T-helper 9 cell (primary cell): ENCODE results near the gene NAAA.
"Not testable (repeated sequence)": the region's sequence is repeated elsewhere in the genome, so short reads cannot be mapped to it uniquely, and the experiment has no call there.

ENCODE experiments used
- DNase-seq: peaks from one replicate; pipeline ENCODE4 v3.0.0-alpha.2; 2020

Gene NAAA

DNA sequence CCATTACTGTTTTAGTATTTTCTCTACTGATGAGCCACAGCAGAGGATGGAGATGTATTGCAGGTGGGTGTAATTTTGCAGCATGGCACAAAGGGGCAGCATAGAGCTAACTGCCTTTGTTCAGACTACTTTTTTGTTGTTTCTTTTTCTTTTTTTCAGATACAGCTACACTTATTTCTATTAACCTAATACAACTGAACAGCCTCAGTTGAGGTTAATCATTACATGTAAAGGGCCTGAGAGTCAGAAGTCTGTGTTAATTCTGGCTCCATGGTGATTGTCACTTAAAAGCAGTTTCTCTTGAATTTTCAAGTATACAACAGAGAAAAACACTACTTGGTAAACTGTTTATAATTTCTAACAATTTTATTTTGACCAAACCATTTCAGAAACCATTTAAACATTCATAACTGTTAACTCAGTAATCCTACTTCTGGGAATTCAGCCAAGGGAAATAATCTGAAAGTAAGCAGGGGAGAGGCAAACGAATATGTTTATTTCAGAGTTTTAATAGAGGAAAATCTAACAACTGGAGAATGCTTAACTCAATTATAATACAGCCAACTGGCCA, 24.6 kb downstream of the NAAA start:
- no peak for DNase-seq

DNA sequence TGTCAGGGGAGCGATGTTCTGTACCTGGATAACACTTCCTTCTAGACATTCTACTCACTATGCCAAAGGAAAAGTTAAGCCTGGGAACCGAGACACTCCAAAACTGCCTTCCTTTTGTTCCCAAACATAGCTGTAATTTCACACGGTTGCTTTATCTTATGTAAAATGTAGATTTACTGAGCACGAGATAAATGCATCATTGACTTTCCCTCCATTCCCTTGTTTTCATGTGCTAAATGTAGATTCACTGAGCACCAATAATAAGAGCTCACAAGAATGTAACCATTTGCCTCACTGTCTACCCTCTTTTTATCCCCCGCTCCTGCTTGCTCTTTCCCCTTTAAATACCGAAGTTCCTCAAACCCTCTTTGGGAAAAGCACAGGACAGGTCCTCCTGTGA, 27.8 kb downstream of the NAAA start:
- DNase-seq: no peak

DNA sequence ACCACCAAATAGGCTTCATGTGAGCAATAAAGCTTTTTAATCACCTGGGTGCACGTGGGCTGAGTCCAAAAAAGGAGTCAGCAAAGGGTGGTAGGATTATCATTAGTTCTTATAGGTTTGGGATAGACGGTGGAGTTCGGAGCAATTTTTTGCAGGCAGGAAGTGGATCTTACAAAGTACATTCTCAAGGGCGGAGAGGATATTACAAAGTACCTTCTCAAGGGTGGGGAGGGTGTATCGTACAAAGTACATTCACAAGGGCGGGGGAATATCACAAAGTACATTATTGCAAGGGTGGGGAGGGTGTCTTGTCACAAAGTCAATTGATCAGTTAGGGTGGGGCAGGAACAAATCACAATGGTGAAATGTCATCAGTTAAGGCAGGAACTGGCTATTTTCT, 30.0 kb downstream of the NAAA start:
- DNase-seq: not testable (repeated sequence)

DNA sequence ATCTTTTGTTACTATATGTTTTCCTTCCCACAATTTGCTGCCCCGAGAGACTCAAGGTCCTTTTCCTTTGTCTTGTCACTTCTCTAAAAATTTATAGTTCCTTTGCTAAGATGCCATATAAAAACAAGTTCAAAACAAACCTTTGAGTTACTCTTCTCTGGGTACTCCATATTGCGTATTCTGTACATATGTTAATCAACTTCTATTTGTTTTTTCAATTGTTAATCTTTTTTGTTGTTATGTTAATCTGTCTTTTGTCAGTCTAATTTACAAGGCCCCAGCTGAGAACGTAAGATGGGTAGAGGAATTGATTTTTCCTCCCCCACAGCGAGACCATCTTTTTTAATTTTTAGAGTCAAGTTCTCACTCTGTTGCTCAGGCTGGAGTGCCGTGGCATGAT, 31.4 kb downstream of the NAAA start:
- no peak for DNase-seq

DNA sequence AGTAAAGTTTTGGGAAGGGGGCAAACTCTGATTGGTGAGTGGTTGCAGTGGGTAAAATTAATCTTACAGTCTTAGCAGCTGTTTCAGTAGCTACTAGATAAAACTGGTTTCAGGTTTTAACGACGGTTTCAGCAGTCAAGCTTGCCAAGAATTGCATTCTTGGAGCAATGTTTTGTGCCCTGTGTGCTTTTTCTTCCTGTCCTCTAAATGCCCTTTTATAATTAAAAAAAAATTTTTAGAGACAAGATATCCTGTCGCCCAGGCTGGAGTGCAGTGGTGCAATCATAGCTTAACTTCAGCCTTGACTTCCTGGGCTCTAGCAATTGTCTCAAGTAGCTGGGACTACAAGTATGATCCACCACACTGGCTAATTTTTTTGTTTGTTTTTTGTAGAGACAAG, 32.3 kb downstream of the NAAA start:
- DNase-seq: no peak

DNA sequence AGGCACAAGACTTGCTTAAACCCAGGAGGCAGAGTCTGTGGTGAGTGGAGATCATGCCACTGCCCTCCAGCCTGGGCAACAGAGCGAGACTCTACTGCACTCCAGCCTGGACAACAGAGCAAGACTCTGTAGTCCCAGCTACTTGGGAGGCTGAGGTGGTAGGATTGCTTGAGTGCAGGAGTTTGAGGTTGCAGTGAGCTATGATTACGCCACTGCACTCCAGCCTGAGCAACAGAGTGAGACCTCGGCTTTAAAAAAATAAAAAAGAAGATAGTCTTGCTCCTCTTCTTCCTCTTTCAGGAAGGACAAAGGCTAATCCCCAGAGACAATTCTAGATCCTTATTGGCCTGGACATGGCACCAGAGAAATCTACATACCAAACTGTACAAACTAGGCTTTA, 32.8 kb downstream of the NAAA start:
- DNase-seq: no peak

DNA sequence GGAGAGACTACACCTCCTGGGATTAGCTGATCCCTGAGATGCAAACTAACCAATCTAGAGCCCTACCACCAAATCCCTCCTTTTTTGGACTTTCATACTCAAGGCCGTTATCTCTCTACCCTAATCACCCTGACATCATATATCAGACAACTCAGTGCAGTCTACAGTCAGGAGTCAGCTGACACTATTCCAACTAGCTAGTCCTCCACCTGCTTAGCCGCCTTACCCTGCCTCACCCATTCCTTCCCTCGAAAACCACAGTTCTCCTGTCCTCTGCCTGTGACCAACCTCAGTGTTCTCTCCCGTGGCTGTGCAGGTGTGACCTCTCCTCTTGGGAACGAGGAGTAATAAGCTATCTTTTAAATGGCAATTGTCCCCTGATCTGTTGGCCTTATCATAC, 36.7 kb downstream of the NAAA start:
- no peak for DNase-seq

DNA sequence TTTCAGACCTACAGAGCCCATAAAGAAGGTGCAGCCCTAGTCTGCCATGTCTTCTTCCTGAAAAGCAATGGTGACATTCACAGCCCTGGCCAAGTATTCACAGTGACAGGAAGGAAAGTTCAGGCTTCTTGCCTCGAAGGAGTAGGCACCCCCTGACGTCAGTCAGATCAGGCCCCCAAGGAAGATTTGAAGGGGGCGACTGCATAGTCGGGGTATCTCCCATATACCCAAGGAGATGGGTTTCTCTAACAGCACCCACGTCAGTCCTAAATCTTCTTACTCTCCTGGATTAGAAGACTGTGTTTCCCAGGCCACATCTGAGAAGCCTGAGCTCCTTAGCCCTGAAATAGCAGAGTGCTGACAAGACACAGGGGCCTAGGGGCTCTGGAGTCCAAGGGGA, 38.5 kb downstream of the NAAA start, which contains the start of gene PPEF2:
PPEF2 (minus strand) TSS at position 101 of the 400 bp plus-strand sequence. CDS start 6,127 bp downstream, outside the sequence.
- no peak for DNase-seq

DNA sequence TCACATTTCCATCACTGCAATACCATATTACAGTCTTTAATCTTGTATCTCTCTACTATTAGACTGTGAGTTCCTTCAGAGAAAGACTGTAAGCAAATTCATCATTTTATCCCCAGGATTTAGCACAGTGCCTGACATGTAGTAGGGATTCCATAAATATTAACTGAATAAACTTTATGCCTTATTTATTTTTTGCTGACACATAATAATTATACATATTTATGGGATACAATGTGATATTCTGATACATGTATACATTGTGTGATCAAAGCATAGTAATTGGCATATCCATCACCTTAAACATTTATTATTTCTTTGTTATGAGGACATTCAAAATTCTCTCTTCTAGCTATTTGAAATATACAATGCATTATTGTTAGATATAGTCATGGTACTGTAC, 42.3 kb downstream of the NAAA start:
- DNase-seq: no peak

DNA sequence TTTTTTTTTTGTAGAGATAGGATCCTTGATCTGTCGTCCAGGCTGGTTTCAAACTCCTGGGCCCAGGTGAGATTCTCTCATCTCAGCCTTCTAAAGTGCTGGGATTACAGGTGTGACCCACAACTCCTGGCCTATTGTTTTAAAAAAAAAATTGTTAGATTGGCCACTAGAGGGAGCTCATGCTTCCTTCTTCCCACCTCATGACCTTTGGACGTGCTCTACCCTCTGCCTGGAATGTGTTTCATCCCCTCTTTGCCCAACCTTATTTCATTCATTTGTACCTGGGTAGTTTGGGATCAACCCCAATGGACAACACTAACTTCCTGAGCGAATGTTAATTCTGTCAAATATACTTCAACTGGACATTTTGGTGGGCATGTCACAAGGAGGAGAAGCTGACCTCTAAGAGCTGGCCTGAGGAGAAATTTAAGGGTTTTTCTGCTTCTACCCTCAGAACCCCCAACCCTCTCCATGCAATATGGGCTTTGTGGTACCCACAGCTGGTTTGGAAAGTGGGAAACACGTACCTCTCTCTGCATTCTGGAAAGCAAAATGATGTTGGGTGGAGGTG, 45.0 kb downstream of the NAAA start:
- no peak for DNase-seq

DNA sequence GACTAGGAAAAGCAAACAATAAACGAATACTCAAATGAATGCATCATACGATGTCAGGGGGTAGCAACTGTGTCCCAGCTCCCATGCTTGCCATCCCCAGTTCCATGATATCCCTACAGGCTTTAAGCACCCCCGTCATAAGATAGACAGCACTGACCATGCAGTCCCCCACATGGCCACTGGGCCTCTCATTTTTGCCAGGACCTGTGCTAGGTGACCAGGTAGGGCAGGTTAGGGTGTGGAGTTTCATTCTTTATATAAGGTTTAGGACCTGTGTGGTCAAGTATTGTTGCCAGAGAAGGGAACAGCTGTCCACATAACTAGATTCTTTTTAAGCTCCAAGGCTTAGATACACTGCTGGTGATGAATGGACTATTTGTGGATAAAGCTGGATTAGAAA, 48.3 kb downstream of the NAAA start:
- no peak for DNase-seq

DNA sequence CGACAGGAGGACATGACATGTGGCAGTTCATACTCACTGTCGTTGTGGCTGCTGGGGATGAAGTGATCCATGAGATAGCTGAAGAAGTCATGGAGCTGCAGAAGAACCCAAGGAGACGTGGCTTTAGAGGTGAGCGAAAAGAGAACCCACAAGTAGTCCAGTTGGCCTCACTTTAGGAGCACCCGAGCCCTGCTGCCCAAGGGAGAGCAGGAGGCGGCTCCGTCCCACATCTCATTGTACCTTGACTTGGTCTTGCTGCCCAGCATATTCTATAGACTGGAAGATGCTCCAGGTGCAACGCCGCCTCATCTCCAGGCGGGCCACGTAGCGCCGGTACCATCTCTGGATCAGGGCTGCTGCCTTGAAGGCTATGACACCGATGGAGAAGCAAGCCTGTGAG, 49.2 kb downstream of the NAAA start:
- no peak for DNase-seq

DNA sequence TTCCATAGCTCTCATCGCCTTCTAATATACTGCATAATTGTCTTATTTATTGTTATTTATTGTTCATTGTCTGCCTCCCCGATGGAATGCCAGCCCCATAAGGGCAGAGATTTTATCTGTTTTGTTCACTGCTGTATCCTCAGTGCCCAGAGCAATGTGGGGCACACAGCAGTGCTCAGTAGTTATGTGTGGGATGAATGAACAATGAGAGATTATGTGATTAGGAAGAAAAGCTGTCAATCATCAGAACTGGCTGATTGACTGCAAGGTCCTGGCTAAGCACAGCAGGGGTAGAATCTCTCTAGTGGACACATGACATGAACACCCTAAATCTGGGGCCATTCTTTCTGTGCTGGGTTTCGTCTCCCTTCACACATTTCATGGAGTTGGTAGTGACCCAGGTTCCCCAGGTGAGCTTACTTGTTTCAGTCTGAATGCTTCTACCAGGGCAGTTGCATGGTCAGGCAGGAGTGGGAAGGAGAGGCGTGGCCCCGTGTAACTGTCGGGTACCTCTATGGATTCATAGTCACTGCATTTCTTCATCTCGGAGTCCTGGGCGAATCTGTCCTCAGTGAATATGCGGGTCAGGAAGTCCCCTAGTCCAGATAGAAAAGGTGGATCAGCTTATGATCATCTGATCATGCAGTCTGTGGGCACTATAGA, 51.1 kb downstream of the NAAA start:
- DNase-seq: no peak

DNA sequence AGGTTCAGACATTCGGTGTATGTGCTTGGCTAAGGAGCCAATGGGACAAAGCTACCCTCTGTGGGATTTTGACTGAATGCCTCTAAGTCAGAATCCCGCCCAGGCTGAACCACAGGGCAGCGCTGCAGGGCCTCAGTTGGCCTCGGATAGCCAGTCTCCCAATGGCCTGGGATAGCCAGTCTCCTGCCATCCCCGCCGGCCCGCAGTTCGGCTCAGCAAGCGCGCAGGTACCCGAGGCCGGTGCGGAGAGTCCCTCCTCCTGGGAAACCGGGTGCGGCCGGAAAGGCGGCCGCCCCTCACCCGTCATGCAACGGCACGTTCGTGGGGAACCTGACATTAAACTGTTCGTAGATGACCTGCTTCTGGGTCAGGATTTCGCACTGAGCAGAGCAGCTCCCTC, 54.7 kb downstream of the NAAA start:
- DNase-seq: no peak

DNA sequence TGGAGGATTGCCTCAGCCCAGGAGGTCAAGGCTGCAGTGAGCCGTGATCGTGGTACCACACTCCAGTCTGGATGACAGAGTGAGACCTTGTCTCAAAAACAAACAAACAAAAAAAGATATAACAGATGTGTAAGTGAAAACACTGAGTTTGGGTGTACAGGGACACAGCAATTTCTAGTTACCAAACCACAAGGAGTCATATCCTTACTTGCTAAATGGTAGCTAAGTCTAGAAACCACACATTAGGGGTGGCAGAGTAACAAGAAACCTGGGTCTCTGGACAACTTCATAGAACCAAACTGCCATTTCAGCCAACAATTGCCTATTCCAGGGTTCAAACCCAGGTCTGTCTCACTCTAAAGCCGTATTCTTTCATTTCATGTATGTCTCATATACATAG, 59.3 kb downstream of the NAAA start:
- DNase-seq: no peak

DNA sequence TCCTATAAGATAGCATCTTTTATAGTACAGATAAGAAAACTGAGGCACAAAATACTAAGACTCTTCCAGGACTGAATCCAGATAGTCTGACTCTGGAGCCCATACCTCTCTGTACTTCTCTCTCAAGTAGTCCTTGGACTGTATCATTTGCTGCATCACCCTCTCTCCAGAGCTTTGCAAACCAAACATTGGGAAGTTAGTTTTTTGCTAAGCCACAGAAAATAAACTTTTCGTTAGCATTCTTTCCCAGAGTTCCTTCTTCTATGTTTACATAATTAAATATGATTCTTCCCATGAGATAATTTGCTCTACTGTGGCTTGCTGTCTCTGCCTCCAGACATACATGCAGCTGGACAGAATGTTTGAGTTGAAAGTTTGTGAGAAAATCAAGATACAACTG, 60.5 kb downstream of the NAAA start:
- no peak for DNase-seq

DNA sequence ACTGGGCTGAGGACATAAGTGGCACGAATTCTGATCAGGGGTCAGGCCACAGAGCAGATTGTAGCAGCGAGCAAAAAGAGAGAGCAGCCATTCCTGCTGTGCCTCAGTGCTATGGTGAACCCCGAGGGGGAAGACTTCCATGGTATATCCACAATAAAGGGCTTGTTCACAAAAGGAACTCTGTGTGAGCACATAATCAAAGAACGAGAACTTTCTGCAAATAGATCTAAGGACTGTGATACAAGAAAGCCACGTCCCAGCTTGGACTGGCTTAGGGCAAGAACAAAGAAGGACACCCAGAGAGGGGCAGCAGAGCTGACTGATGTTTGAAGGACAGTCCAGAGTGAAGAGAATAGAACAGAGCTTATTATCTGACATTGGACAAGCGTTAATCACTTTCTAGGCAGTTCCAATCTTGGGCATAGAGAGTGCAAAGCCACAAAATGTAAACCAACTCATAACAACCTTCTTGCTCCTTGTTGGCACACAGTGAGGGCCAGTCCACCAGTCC, 62.5 kb downstream of the NAAA start:
- no peak for DNase-seq

DNA sequence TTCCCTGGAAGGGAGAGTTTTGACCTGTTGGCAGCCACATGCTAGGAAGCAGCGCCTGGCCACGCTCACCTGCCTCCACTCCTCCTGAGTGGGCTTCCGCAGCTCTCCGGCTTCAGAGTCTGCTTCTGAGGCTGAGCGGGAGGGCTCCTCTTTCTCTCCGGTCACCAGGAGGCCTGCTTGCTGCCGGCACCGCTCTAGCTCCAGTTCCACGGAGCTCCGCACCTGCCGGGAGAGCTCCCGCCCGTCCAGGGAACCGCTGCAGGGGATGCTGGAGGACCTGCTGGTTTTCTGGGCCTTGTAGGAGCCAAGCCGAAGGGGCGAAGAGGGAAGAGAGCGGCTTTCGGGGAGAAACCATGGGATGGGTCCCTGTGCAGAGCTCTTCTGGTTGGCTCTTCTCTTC, 64.6 kb downstream of the NAAA start:
- no peak for DNase-seq

DNA sequence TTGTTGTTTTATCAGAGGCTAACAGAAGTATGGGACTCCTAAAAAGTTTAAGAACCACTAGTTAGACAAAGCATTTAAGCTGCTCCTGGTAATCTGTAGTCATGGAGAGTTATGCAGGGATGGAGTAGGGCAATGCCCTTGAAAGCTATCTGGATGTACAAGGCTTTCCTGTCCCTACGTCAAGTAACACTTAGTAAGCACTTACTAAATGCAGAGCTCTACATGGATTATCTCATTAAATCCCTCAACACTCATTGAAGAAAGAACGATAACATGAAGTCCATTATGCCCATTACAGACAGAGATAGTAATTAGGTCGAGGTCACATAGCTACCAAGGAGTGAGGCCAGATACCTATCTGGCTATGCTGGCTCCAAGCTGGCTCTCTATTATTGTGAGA, 71.7 kb downstream of the NAAA start:
- DNase-seq: no peak

DNA sequence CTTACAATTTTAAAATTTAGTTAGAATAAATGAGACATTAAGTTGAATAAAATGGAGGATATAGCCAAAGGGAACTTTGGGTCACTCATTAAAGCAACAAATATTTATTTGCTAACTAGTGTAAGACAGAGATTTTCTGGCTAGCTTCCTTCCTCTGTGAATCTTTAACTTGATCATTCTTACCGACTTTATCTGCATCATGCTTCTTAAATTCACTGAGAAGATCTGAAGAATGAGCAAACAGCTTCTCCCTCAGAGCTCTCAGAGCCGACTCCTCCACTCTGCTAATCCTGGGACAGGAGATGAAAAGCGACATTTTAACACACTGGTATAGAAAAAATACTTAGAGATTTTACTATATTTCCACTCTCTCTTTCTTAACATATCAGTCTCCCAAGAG, 73.7 kb downstream of the NAAA start:
- no peak for DNase-seq
